GM19455 (cell line): Measurements from ENCODE around the gene MRPS2.

Experiments
- ATAC-seq: cut with Tn5 transposase; IDR thresholded peaks from one replicate; pipeline ENCODE4 v1.9.1; 2021; ENCODE audit not compliant: unreplicated experiment

MRPS2 gene

DNA sequence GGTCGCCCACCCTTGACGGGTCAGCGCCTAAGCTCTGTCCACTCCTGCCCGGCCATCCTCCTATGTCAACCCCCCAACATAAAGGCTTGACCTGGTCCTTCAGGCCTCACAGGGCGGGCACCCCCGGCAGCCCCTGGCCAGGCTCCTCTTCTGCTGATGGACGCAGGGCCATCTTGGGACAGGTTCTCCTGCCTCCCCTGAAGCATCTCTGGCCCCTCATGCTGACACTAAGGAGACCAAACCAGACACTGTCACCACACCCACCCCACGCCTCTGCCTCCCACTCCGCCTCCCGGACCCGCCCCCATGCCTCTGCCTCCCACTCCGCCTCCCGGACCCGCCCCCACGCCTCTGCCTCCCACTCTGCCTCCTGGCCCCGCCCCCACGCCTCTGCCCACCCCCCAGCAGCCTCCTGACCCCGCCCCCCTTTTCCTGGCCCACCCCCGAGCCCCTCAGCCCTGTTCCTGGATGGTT is 52.3 kb downstream of the MRPS2 start:
- no peak for ATAC-seq
